ENCODE measurements around the gene APBA2. TPM values are rescaled to one million over a fixed set of nuclear protein-coding genes. Genes with fewer than 3 reads are reported as not detected.

APBA2 gene
- total RNA-seq, 4 donors from 2014 or later: 5.4 to 15.3 (median 10.4) TPM

DNA sequence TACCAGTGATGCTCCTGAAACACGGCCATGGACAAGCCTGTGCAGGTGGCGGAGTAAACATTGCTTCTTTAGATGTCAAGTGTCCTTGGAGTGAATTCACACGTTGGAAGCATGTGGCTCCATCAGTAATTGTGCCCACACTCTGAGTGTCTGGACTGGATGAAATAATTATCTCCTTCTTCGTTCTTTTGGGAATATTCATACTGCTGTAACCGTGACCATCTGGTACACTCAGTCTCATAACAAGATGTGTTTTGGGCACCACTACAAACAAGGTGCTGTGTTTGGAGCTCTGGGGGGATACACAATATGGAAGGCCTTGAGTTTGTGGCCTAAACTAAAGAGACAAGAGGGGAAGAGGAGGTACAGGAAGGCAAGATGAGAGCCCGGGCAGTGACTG, 165.6 kb downstream of the APBA2 start:
- DNase-seq (ENCODE audit: extremely low spot score): no peak
- no peak overlapping the region for H3K27ac ChIP-seq (replicated peaks in 1 of 4)
- H3K27me3 ChIP-seq: no peaks in the 10 kb centered on the region
- intact Hi-C loops (cut with DNase I): no loop called here
- H3K36me3 ChIP-seq: no peaks in the 10 kb centered on the region
- TF ChIP-seq, protein P1, sequence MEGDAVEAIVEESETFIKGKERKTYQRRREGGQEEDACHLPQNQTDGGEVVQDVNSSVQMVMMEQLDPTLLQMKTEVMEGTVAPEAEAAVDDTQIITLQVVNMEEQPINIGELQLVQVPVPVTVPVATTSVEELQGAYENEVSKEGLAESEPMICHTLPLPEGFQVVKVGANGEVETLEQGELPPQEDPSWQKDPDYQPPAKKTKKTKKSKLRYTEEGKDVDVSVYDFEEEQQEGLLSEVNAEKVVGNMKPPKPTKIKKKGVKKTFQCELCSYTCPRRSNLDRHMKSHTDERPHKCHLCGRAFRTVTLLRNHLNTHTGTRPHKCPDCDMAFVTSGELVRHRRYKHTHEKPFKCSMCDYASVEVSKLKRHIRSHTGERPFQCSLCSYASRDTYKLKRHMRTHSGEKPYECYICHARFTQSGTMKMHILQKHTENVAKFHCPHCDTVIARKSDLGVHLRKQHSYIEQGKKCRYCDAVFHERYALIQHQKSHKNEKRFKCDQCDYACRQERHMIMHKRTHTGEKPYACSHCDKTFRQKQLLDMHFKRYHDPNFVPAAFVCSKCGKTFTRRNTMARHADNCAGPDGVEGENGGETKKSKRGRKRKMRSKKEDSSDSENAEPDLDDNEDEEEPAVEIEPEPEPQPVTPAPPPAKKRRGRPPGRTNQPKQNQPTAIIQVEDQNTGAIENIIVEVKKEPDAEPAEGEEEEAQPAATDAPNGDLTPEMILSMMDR (IDR thresholded peaks at IDR 0.05): no peak
- TF ChIP-seq EP300 (IDR thresholded peaks at IDR 0.05) (no peak), POLR2A (IDR thresholded peaks at IDR 0.05; ENCODE audit: low read depth) (no peak), POLR2AphosphoS5 (IDR thresholded peaks at IDR 0.05) (no peak)
- WGBS: 88% methylated on average over 6 of the region's 6 CpGs
- peaks cover 0 to 5% (median 0%) of the 10 kb centered on the region in 4 donors for H3K9me3 ChIP-seq
- H3K4me1 ChIP-seq: no peaks in the 10 kb centered on the region
- no peak overlapping the region for H3K4me3 ChIP-seq

DNA sequence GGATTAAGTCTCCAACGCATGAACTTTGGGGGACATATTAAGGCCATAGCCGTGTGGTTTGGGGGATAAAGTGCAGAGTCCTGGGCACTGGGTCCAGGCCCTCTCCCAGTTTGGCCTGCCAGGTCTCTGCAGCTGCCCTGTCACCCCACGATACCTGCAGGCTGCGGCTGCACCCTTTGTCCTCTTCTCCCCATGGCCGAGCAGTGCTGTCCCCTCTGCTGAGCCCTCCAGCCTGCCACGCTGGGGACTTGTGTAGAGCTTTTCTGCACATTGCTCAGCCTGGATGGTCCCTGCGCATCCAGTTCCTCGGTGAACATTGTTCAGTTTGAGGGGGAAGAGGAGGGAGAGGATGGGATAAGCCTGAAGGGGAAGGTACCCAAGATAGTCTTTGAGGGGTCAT, 167.2 kb downstream of the APBA2 start:
- Histone ChIP-seq H3K36me3 (no peaks in the 10 kb centered on the region), H3K4me1 (no peaks in the 10 kb centered on the region), H3K27ac (replicated peaks in 1 of 4) (no peak overlapping the region), H3K4me3 (no peak overlapping the region), H3K9me3 (peaks cover 0 to 5% (median 0%) of the 10 kb centered on the region in 4 donors), H3K27me3 (no peaks in the 10 kb centered on the region)
- DNase-seq (ENCODE audit: extremely low spot score): no peak
- TF ChIP-seq POLR2A (IDR thresholded peaks at IDR 0.05; ENCODE audit: low read depth): no peak
- TF ChIP-seq, protein P1 (IDR thresholded peaks at IDR 0.05): no peak
- TF ChIP-seq EP300 (IDR thresholded peaks at IDR 0.05): no peak
- intact Hi-C loops (cut with DNase I): no loop called here
- WGBS: 94% methylated on average over 7 of the region's 8 CpGs

DNA sequence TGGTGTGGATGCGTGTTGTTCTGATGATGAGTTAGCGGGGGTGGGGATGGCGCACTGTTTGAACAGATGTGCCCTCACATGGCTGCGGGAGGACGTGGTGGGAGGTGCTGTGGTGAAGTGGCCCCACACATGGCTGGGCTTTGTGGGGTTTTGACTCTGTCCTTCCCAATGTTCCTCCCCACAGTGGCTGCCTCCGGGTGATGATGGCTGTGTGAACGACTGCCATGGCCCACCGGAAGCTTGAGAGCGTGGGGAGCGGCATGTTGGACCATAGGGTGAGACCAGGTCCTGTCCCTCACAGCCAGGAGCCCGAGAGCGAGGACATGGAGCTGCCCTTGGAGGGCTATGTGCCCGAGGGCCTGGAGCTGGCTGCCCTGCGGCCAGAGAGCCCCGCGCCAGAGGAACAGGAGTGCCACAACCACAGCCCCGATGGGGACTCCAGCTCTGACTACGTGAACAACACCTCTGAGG, 167.9 kb downstream of the APBA2 start:
- 94% methylated on average over 12 of the region's 18 CpGs for WGBS
- H3K36me3 ChIP-seq: no peaks in the 10 kb centered on the region
- no peak overlapping the region for H3K27ac ChIP-seq (replicated peaks in 1 of 4)
- H3K9me3 ChIP-seq: peaks cover 0 to 5% (median 0%) of the 10 kb centered on the region in 4 donors
- TF ChIP-seq, protein P1 (IDR thresholded peaks at IDR 0.05): no peak
- no peak for TF ChIP-seq POLR2A (IDR thresholded peaks at IDR 0.05; ENCODE audit: low read depth)
- no peak for TF ChIP-seq POLR2AphosphoS5 (IDR thresholded peaks at IDR 0.05)
- TF ChIP-seq EP300 (IDR thresholded peaks at IDR 0.05): no peak
- H3K4me1 ChIP-seq: no peaks in the 10 kb centered on the region
- intact Hi-C loops (cut with DNase I): no loop called here
- no peak overlapping the region for H3K4me3 ChIP-seq
- no peaks in the 10 kb centered on the region for H3K27me3 ChIP-seq
- no peak for DNase-seq (ENCODE audit: extremely low spot score)

DNA sequence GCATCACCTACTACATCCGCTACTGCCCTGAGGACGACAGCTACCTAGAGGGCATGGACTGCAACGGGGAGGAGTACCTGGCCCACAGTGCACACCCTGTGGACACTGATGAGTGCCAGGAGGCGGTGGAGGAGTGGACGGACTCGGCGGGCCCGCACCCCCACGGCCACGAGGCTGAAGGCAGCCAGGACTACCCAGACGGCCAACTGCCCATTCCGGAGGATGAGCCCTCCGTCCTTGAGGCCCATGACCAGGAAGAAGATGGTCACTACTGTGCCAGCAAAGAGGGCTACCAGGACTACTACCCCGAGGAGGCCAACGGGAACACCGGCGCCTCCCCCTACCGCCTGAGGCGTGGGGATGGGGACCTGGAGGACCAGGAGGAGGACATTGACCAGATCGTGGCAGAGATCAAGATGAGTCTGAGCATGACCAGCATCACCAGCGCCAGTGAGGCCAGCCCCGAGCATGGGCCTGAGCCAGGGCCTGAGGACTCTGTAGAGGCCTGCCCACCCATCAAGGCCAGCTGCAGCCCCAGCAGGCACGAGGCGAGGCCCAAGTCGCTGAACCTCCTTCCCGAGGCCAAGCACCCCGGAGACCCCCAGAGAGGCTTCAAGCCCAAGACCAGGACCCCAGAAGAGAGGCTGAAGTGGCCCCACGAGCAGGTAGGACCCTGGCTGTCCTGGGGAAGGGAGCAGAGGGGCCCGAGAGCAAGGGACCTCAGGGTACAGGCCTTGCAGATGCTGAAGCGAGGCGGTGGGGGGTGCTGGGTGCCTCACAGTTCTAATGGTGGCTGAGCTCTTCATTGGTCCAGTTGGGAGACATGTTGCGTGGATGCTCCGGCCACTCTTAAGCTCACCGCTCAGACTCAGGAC, 168.6 kb downstream of the APBA2 start:
- intact Hi-C loops (cut with DNase I): no loop called here
- no peak for DNase-seq (ENCODE audit: extremely low spot score)
- TF ChIP-seq POLR2A (IDR thresholded peaks at IDR 0.05; ENCODE audit: low read depth) (no peak), EP300 (IDR thresholded peaks at IDR 0.05) (no peak), POLR2AphosphoS5 (IDR thresholded peaks at IDR 0.05) (no peak)
- TF ChIP-seq, protein P1 (IDR thresholded peaks at IDR 0.05): no peak
- no peaks in the 10 kb centered on the region for H3K4me1 ChIP-seq
- no peaks in the 10 kb centered on the region for H3K36me3 ChIP-seq
- peaks cover 0 to 5% (median 0%) of the 10 kb centered on the region in 4 donors for H3K9me3 ChIP-seq
- WGBS: 95% methylated on average over 15 of the region's 34 CpGs
- no peaks in the 10 kb centered on the region for H3K27me3 ChIP-seq
- H3K4me3 ChIP-seq: no peak overlapping the region
- H3K27ac ChIP-seq (replicated peaks in 1 of 4): no peak overlapping the region
